Endothelial cell of coronary artery (primary cell): ENCODE results near the gene WFDC13. TPM values are rescaled to one million over a fixed set of nuclear protein-coding genes. Genes with fewer than 3 reads are reported as not detected.

Experiments
- total RNA-seq: library from RNA; depleted of rRNA; stranded (reverse); fragments of >200 nt; gene quantifications from 2 replicates; pipeline ENCODE4 v1.2.3, GENCODE V29; 2014

Gene WFDC13, protein sequence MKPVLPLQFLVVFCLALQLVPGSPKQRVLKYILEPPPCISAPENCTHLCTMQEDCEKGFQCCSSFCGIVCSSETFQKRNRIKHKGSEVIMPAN
- total RNA-seq: not detected in 2 replicates

DNA sequence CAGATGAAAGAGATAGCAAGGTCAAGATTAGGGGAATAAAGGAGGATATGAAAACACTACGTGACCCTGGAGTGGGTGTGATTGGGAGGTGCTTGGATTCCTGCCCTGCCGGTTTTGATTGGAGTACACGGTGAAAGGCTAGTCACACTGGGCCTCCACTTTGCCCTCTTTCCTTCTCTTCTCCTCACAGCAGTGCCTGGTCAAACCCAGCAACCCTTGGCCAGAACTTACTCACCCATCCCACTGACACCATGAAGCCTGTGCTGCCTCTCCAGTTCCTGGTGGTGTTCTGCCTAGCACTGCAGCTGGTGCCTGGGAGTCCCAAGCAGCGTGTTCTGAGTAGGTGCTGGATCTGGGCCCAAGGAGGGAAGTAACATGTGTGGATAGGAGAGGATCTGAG is at the start of gene WFDC13:
Gene WFDC13 (plus strand): TSS at position 166 of the 400 bp plus-strand sequence. CDS start 86 bp downstream, at position 252.

DNA sequence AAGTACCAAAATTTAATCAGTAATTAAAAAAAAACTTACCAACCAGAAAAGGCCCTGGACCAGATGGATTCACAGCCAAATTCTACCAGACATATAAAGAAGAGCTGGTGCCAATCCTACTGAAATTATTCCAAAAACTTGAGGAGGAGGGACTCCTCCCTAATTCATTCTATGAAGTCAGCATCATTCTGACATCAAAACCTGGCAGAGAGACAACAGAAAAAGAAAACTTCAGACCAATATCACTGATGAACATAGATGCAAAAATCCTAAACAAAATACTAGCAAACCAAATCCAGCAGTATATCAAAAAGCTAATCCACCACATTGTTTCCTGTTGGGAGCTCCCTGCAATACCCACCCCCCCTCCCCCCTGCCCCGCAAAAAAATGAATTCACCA is 31.7 kb upstream of the WFDC13 start, which contains the start of gene WFDC11:
Gene WFDC11 (minus strand): TSS at position 101 of the 400 bp plus-strand sequence. CDS start 19,639 bp downstream, outside the sequence.

DNA sequence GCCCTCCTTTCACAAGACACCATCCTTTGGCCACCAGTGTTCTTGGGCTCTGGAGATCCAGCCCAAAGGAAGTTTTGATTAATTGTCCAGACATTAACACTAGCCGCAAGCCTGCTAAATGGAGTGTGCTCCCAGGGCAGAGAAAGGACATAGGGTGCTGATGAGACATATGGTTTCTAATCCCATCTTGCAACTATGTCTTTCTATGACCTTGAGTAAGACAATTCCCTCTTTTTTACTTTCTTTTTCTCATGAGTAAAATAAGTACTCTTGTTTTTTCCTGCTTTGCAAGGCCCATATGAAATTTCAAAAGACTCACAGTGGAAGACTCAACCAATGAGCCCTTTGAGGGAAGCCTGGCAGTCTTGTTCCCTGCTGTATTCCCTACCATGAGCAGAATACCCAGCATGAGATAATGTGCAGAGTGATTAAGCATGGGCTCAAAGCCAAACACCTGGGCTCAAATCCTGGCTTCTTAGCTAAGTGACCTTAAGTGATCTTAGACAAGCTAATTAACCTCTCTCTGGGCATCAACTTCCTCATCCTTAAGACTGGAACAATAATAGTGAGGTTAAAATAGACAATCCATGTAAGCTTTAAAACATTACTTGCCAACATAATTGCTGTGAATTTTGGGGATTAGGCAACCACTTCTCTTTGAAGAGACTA is 3.3 kb downstream of the WFDC13 start, which contains the start of gene WFDC10B:
Gene WFDC10B (minus strand): TSS at position 51 of the 669 bp plus-strand sequence. CDS start 19,027 bp downstream, outside the sequence.

DNA sequence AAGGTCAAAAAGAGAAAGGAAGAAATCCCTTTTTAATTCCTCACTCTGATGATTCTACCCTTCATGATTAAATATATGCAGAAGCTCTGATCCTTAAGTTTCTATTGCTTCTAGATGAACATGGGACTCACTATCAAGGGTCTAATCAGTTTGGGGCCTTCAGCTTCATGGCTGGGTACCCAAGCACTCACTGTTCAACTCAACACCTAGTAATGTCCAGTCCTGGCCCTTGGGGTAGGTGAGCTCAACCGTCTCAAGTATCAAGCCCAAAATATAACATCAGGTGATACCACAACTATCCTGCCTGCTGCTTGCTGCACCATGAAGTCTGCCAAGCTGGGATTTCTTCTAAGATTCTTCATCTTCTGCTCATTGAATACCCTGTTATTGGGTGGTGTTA is 20.2 kb downstream of the WFDC13 start, which contains the start of gene SPINT4:
Gene SPINT4 (plus strand): TSS at position 301 of the 400 bp plus-strand sequence. CDS start 21 bp downstream, at position 322.

Other genes starting within 250 kb of the WFDC13 start
- gene WFDC2, start 232.3 kb upstream of the WFDC13 start, total RNA-seq: not detected in 2 replicates
- not detected in 2 replicates for gene SPINT3, start 186.4 kb upstream of the WFDC13 start, total RNA-seq
- not detected in 2 replicates for gene WFDC6, start 162.6 kb upstream of the WFDC13 start, total RNA-seq
- gene EPPIN, start 154.6 kb upstream of the WFDC13 start, total RNA-seq: not detected in 2 replicates
- gene WFDC8, start 122.8 kb upstream of the WFDC13 start, total RNA-seq: not detected in 2 replicates
- gene WFDC10A, start 72.3 kb upstream of the WFDC13 start, total RNA-seq: not detected in 2 replicates
- gene WFDC9, start 70.8 kb upstream of the WFDC13 start, total RNA-seq: not detected in 2 replicates
- gene WFDC11, start 31.8 kb upstream of the WFDC13 start, total RNA-seq: not detected in 2 replicates
- gene WFDC10B, start 3.0 kb downstream of the WFDC13 start, total RNA-seq: not detected in 2 replicates
- gene SPINT4, start 20.3 kb downstream of the WFDC13 start, total RNA-seq: not detected in 2 replicates
- 0.28 TPM in 1 of 2 replicates, not detected in the other for gene WFDC3, start 89.8 kb downstream of the WFDC13 start, total RNA-seq
- 13.9 and 14.8 TPM in 2 replicates for gene DNTTIP1, start 89.9 kb downstream of the WFDC13 start, total RNA-seq
- gene UBE2C, start 110.6 kb downstream of the WFDC13 start, total RNA-seq: 9.7 and 23.3 TPM in 2 replicates
- gene TNNC2, start 125.3 kb downstream of the WFDC13 start, total RNA-seq: not detected in 2 replicates
- gene SNX21, start 131.8 kb downstream of the WFDC13 start, total RNA-seq: 13.6 and 19.0 TPM in 2 replicates
- gene ACOT8, start 155.4 kb downstream of the WFDC13 start, total RNA-seq: 25.8 and 34.6 TPM in 2 replicates
- 5.8 and 7.4 TPM in 2 replicates for gene ZSWIM3, start 155.6 kb downstream of the WFDC13 start, total RNA-seq
- 3.6 TPM in 2 replicates for gene ZSWIM1, start 179.2 kb downstream of the WFDC13 start, total RNA-seq
- gene SPATA25, start 185.6 kb downstream of the WFDC13 start, total RNA-seq: 0.63 and 0.75 TPM in 2 replicates
- gene NEURL2, start 189.2 kb downstream of the WFDC13 start, total RNA-seq: 2.0 and 2.2 TPM in 2 replicates
- gene CTSA, start 189.3 kb downstream of the WFDC13 start, total RNA-seq: 34.3 and 49.5 TPM in 2 replicates
- 8.2 and 13.7 TPM in 2 replicates for gene PLTP, start 210.1 kb downstream of the WFDC13 start, total RNA-seq
- gene PCIF1, start 232.6 kb downstream of the WFDC13 start, total RNA-seq: 6.5 and 6.9 TPM in 2 replicates